ENCODE data around the gene ZCCHC24. TPM values are rescaled to one million over a fixed set of nuclear protein-coding genes. Genes with fewer than 3 reads are reported as not detected.

ZCCHC24 gene
- total and polyA plus RNA-seq, 11 donors = 18.7 to 122 (median 49.6) TPM

GRCh38 chr10:79431891-79432831 is 13.3 kb downstream of the ZCCHC24 start:
- Histone ChIP-seq H3K4me1 (peaks cover 21 to 72% (median 60%) of the 10 kb centered on the region in 12 donors), H3K27me3 (no peaks in the 10 kb centered on the region), H3K36me3 (peaks cover 0 to 63% (median 41%) of the 10 kb centered on the region in 9 donors), H3K9me3 (no peaks in the 10 kb centered on the region), H3K27ac (peak overlapping the region in 10 of 12 donors; percentile 27 to 94 (median 89)), H3K4me3 (no peak overlapping the region)
- peak in 2 of 5 donors; percentile 11 to 35 for DNase-seq
- ATAC-seq = peak in 2 of 4 donors; percentile 13 to 21
- WGBS, 4 donors = 73 to 80% (median 79%) methylated on average over 14 to 17 of the region's 17 CpGs
- intact Hi-C loops (cut with DNase I) = no loop called here
- TF ChIP-seq, protein P1, sequence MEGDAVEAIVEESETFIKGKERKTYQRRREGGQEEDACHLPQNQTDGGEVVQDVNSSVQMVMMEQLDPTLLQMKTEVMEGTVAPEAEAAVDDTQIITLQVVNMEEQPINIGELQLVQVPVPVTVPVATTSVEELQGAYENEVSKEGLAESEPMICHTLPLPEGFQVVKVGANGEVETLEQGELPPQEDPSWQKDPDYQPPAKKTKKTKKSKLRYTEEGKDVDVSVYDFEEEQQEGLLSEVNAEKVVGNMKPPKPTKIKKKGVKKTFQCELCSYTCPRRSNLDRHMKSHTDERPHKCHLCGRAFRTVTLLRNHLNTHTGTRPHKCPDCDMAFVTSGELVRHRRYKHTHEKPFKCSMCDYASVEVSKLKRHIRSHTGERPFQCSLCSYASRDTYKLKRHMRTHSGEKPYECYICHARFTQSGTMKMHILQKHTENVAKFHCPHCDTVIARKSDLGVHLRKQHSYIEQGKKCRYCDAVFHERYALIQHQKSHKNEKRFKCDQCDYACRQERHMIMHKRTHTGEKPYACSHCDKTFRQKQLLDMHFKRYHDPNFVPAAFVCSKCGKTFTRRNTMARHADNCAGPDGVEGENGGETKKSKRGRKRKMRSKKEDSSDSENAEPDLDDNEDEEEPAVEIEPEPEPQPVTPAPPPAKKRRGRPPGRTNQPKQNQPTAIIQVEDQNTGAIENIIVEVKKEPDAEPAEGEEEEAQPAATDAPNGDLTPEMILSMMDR (IDR thresholded peaks at IDR 0.05) = no peak
- no peak for TF ChIP-seq POLR2A (IDR thresholded peaks at IDR 0.05)

GRCh38 chr10:79431428-79431827 is 14.0 kb downstream of the ZCCHC24 start:
- no peaks in the 10 kb centered on the region for H3K9me3 ChIP-seq
- WGBS, 4 donors = 62 to 70% (median 66%) methylated on average over 5 of the region's 5 CpGs
- no peak for ATAC-seq
- H3K27me3 ChIP-seq = no peaks in the 10 kb centered on the region
- peaks cover 0 to 67% (median 41%) of the 10 kb centered on the region in 9 donors for H3K36me3 ChIP-seq
- H3K4me1 ChIP-seq = peaks cover 16 to 65% (median 53%) of the 10 kb centered on the region in 12 donors
- peak overlapping the region in 5 of 12 donors; percentile 3 to 94 (median 61) for H3K27ac ChIP-seq
- intact Hi-C loops (cut with DNase I) = no loop called here
- peak in 2 of 5 donors; percentile 16 to 27 for DNase-seq
- H3K4me3 ChIP-seq = no peak overlapping the region
- TF ChIP-seq, protein P1 (IDR thresholded peaks at IDR 0.05) = no peak
- TF ChIP-seq POLR2A (IDR thresholded peaks at IDR 0.05) = no peak

- WGBS, 4 donors = 21 to 47% (median 40%) methylated on average over 2 of the region's 2 CpGs
- DNase-seq (peak in 1 of 5 donors; percentile 17), ATAC-seq (no peak)
- H3K27ac ChIP-seq = peak overlapping the region in 1 of 12 donors; percentile 94
- intact Hi-C loops (cut with DNase I) = no loop called here
- no peaks in the 10 kb centered on the region for H3K9me3 ChIP-seq
- peaks cover 0 to 72% (median 42%) of the 10 kb centered on the region in 9 donors for H3K36me3 ChIP-seq
- no peaks in the 10 kb centered on the region for H3K27me3 ChIP-seq
- peaks cover 12 to 62% (median 48%) of the 10 kb centered on the region in 12 donors for H3K4me1 ChIP-seq
- no peak overlapping the region for H3K4me3 ChIP-seq
- TF ChIP-seq, protein P1 (IDR thresholded peaks at IDR 0.05) = no peak
- TF ChIP-seq POLR2A (IDR thresholded peaks at IDR 0.05) = no peak
Measured at GRCh38 chr10:79430936-79431335, 14.5 kb downstream of the ZCCHC24 start.

- Histone ChIP-seq H3K4me1 (peaks cover 7 to 60% (median 46%) of the 10 kb centered on the region in 12 donors), H3K27ac (peak overlapping the region in 2 of 12 donors; percentile 19 to 94), H3K36me3 (peaks cover 0 to 77% (median 47%) of the 10 kb centered on the region in 9 donors), H3K4me3 (no peak overlapping the region), H3K9me3 (no peaks in the 10 kb centered on the region), H3K27me3 (no peaks in the 10 kb centered on the region)
- WGBS, 4 donors = 56 to 67% (median 61%) methylated on average over 6 of the region's 6 CpGs
- DNase-seq = peak in 1 of 5 donors; percentile 21
- TF ChIP-seq, protein P1 (IDR thresholded peaks at IDR 0.05) = no peak
- TF ChIP-seq POLR2A (IDR thresholded peaks at IDR 0.05) = no peak
- intact Hi-C loops (cut with DNase I) = no loop called here
- ATAC-seq = no peak
Measured at GRCh38 chr10:79430325-79430905, 15.0 kb downstream of the ZCCHC24 start.
